Measurements from ENCODE around the gene LCK. TPM values are rescaled to one million over a fixed set of nuclear protein-coding genes. Genes with fewer than 3 reads are reported as not detected.

LCK gene
- total and polyA plus RNA-seq, 9 of the 15 experiments (the other 6 are each of a cell fraction or from before 2014, with no cell fraction given) = 0.04 to 0.47 (median 0.13) TPM; not detected in 6

DNA sequence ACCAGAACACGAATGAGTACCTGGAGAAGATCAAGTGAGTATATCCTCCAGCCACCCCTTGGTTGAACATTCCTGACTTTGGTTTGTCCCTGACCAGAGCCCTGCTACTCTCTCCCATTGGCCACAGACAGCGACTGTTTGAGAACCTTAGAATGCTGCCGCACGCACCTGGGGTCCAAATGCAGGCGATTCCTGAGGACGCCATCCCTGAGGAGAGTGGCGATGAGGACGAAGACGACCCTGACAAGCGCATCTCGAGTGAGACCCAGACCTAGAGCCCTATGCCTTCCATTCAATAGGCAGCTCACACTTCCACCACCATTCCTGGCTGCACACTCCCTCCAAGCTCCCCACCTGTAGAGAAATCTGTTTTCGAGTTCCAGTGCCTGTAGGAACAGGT, 80.5 kb downstream of the LCK start:
- Histone ChIP-seq H4K20me1 (replicated peaks; ENCODE audit: control insufficient read depth, insufficient read depth, low read length) (peaks cover 14% of the 10 kb centered on the region; the same call in 1 of the 2 replicates), H3K79me2 (ENCODE audit: control insufficient read depth, insufficient read depth, low read length) (peaks cover 27% of the 10 kb centered on the region), H3K4me3 (no peak overlapping the region), H3K4me2 (ENCODE audit: insufficient read depth, low read length) (no peak overlapping the region), H2AFZ (ENCODE audit: low read depth, low read length) (no peak overlapping the region), H3K36me3 (ENCODE audit: control insufficient read depth, insufficient read depth, low read length) (peaks cover 83% of the 10 kb centered on the region), H3K9me3 (replicated peaks; ENCODE audit: control insufficient read depth, insufficient read depth, low read depth, low read length) (no peaks in the 10 kb centered on the region), H3K4me1 (replicated peaks in 1 of 2; ENCODE audit: control insufficient read depth in 2 of 2, insufficient read depth in 2 of 2, low read length in 2 of 2) (peaks cover 18 to 23% of the 10 kb centered on the region in 2 experiments), H3K9me1 (ENCODE audit: control insufficient read depth, insufficient read depth, low read length) (peaks cover 6% of the 10 kb centered on the region), H3K27ac (ENCODE audit: extremely low read depth, low read depth, low read length) (no peak overlapping the region), H3K27me3 (ENCODE audit: control insufficient read depth in 2 of 2, insufficient read depth in 2 of 2, low read length in 2 of 2) (no peaks in the 10 kb centered on the region), H3K9ac (ENCODE audit: insufficient read depth in 1 of 2, low read depth in 2 of 2, low read length in 2 of 2) (peak overlapping the region in 1 of 2 experiments; percentile 62; a peak in 1 of 4 replicates)
- in situ Hi-C loops (cut with MboI) = no loop called here
- TF ChIP-seq SUPT5H (IDR thresholded peaks at IDR 0.05) = 0 out of 2 replicates have a peak, but pooled peaks have one; percentile 2
- no peak for TF ChIP-seq ZNF384 (IDR thresholded peaks at IDR 0.05; ENCODE audit: low read depth, low read length)
- ChIA-PET POLR2A (interaction anchor here (0.6 to 5.9 kb wide), 17 partner anchors 10 to 189 kb away, joined by 3 to 75 read pairs (median 4); partner anchors contain the start of genes BSDC1, CCDC28B and HDAC1), CTCF (ENCODE audit: low intra/inter-chr PET ratio) (interaction anchor here (0.6 kb wide), 1 partner anchor 64 kb away, joined by 3 read pairs; no protein-coding TSS in a partner anchor)
- intact Hi-C loops (cut with micrococcal nuclease) = no loop called here
- DNase-seq (ENCODE audit: extremely low read depth in 1 of 4, low spot score in 3 of 4) (no peak), ATAC-seq (no peak), FAIRE-seq (no peak)
- BruUV-seq (replicated peaks) = no TSS peak
- 88% methylated on average over 12 of the region's 12 CpGs for WGBS (ENCODE audit: insufficient coverage, low coverage, missing lambda C conversion rate)

DNA sequence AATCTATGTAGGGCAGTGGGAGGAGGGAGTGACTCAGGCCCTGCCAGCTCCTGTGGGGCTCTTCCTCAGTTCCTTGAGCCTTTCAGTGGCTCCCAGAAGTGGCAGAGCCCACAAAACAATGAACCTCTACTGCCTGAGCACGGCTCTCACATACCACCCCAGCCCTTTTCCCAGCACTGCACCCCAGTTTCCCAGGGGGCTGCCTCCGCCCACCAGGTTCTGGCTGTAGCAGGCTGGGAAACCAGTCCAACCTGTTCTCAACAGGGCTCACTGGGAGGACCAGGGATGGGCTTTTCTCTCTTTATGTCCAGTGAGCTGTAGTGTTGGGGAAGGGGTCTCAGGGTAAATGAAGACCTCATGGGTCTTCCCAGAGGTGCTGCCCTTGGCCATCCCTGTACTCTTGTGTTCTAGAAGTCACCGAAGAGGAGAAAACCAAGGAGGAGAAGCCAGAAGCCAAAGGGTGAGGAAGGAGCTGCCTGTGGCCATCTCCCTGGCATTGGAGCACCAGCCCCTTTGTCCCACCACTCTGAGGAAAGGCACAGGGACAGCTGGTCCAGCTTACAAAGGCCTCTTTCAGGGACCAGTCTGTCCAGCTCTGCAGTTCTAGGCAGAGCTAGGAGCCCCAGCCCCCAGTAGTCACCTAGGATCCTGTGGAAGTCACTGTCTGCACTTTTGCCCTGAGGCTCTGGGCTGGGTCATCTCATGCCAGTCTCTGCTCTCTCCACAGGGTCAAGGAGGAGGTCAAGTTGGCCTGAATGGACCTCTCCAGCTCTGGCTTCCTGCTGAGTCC, 81.4 kb downstream of the LCK start:
- Histone ChIP-seq H3K27ac (ENCODE audit: extremely low read depth, low read depth, low read length) (no peak overlapping the region), H3K4me3 (no peak overlapping the region), H3K9ac (ENCODE audit: insufficient read depth in 1 of 2, low read depth in 2 of 2, low read length in 2 of 2) (peak overlapping the region in 1 of 2 experiments; percentile 53; a peak in 2 of 4 replicates), H3K9me3 (replicated peaks; ENCODE audit: control insufficient read depth, insufficient read depth, low read depth, low read length) (no peaks in the 10 kb centered on the region), H3K4me2 (ENCODE audit: insufficient read depth, low read length) (no peak overlapping the region), H3K36me3 (ENCODE audit: control insufficient read depth, insufficient read depth, low read length) (peaks cover 74% of the 10 kb centered on the region), H3K27me3 (ENCODE audit: control insufficient read depth in 2 of 2, insufficient read depth in 2 of 2, low read length in 2 of 2) (no peaks in the 10 kb centered on the region), H3K79me2 (ENCODE audit: control insufficient read depth, insufficient read depth, low read length) (peaks cover 27% of the 10 kb centered on the region), H2AFZ (ENCODE audit: low read depth, low read length) (no peak overlapping the region), H3K4me1 (replicated peaks in 1 of 2; ENCODE audit: control insufficient read depth in 2 of 2, insufficient read depth in 2 of 2, low read length in 2 of 2) (peaks cover 20 to 31% of the 10 kb centered on the region in 2 experiments), H4K20me1 (replicated peaks; ENCODE audit: control insufficient read depth, insufficient read depth, low read length) (peaks cover 17% of the 10 kb centered on the region; the same call in 1 of the 2 replicates), H3K9me1 (ENCODE audit: control insufficient read depth, insufficient read depth, low read length) (peaks cover 6% of the 10 kb centered on the region)
- intact Hi-C loops (cut with micrococcal nuclease) (no loop called here), in situ Hi-C loops (cut with MboI) (no loop called here)
- ATAC-seq = 0 out of 3 replicates have a peak, but pooled peaks have one; percentile 0
- FAIRE-seq = no peak
- DNase-seq (ENCODE audit: extremely low read depth in 1 of 4, low spot score in 3 of 4) = no peak
- 95% methylated on average over 2 of the region's 3 CpGs for WGBS (ENCODE audit: insufficient coverage, low coverage, missing lambda C conversion rate)
- BruUV-seq (replicated peaks) = no TSS peak
- POLR2A ChIA-PET = interaction anchor here (0.6 to 5.9 kb wide), 23 partner anchors 9 to 188 kb away, joined by 3 to 75 read pairs (median 4); partner anchors contain the start of genes BSDC1, CCDC28B and HDAC1
- CTCF ChIA-PET (ENCODE audit: low intra/inter-chr PET ratio) = no interaction called here
- TF ChIP-seq STAT5A (IDR thresholded peaks at IDR 0.05; ENCODE audit: borderline replicate concordance, low read length) (no peak), C11orf30 (IDR thresholded peaks at IDR 0.05; ENCODE audit: low read depth) (no peak), ZNF311 (CRISPR knock-in tag; IDR thresholded peaks at IDR 0.05) (no peak), BRF1 (IDR thresholded peaks at IDR 0.05; ENCODE audit: borderline replicate concordance, extremely low read depth, insufficient read length) (no peak), PHF21A (IDR thresholded peaks at IDR 0.05; ENCODE audit: borderline replicate concordance, low read depth) (no peak), SAFB (IDR thresholded peaks at IDR 0.05; ENCODE audit: borderline replicate concordance, low read depth, low read length) (no peak)
- TF ChIP-seq, protein P1, sequence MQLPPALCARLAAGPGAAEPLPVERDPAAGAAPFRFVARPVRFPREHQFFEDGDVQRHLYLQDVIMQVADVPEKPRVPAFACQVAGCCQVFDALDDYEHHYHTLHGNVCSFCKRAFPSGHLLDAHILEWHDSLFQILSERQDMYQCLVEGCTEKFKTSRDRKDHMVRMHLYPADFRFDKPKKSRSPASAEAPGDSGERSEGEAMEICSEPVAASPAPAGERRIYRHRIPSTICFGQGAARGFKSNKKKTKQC (CRISPR knock-in tag; IDR thresholded peaks at IDR 0.05) = no peak
- TF ChIP-seq, protein P2, sequence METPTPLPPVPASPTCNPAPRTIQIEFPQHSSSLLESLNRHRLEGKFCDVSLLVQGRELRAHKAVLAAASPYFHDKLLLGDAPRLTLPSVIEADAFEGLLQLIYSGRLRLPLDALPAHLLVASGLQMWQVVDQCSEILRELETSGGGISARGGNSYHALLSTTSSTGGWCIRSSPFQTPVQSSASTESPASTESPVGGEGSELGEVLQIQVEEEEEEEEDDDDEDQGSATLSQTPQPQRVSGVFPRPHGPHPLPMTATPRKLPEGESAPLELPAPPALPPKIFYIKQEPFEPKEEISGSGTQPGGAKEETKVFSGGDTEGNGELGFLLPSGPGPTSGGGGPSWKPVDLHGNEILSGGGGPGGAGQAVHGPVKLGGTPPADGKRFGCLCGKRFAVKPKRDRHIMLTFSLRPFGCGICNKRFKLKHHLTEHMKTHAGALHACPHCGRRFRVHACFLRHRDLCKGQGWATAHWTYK (CRISPR knock-in tag; IDR thresholded peaks at IDR 0.05) = no peak
- TF ChIP-seq, protein P3, sequence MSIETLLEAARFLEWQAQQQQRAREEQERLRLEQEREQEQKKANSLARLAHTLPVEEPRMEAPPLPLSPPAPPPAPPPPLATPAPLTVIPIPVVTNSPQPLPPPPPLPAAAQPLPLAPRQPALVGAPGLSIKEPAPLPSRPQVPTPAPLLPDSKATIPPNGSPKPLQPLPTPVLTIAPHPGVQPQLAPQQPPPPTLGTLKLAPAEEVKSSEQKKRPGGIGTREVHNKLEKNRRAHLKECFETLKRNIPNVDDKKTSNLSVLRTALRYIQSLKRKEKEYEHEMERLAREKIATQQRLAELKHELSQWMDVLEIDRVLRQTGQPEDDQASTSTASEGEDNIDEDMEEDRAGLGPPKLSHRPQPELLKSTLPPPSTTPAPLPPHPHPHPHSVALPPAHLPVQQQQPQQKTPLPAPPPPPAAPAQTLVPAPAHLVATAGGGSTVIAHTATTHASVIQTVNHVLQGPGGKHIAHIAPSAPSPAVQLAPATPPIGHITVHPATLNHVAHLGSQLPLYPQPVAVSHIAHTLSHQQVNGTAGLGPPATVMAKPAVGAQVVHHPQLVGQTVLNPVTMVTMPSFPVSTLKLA (conservative IDR thresholded peaks at IDR 0.05) = no peak

All from K562 (cell line).